Osteoblast (primary cell): ENCODE data around the gene ZDHHC9. TPM values are rescaled to one million over a fixed set of nuclear protein-coding genes. Genes with fewer than 3 reads are reported as not detected.

Experiments
- DNase-seq: peaks from one replicate; pipeline ENCODE4 v3.0.0; 2011; ENCODE audit warnings: low spot score, mixed read lengths; ENCODE audit not compliant: insufficient read length; ENCODE audit errors: missing footprints
- H2AFZ ChIP-seq: 2 replicates; pipeline ENCODE4 v1.6.0; 2011; ENCODE audit warnings: mild to moderate bottlenecking, low read length
- H3K27ac ChIP-seq: 2 replicates; pipeline ENCODE4 v1.5.1; 2011; ENCODE audit warnings: mild to moderate bottlenecking, low read depth, low read length, moderate library complexity
- H3K27me3 ChIP-seq: 2 replicates; pipeline ENCODE4 v1.6.0; 2012; ENCODE audit warnings: mild to moderate bottlenecking, control low read depth, inconsistent platforms, low read length, moderate library complexity; ENCODE audit not compliant: insufficient read depth
- H3K36me3 ChIP-seq: 2 replicates; pipeline ENCODE4 v1.5.1; 2011; ENCODE audit warnings: mild to moderate bottlenecking, low read length, control low read depth, moderate library complexity; ENCODE audit not compliant: insufficient read depth
- H3K4me1 ChIP-seq: 2 replicates; pipeline ENCODE4 v1.5.1; 2011; ENCODE audit warnings: mild to moderate bottlenecking, low read length, control low read depth, moderate library complexity; ENCODE audit not compliant: insufficient read depth
- H3K4me2 ChIP-seq: 2 replicates; pipeline ENCODE4 v1.6.0; 2011; ENCODE audit warnings: mild to moderate bottlenecking, low read length; ENCODE audit not compliant: insufficient read depth
- H3K4me3 ChIP-seq: fragments of 200-600 bp; sonication (generic); 3 replicates; pipeline ENCODE4 v1.5.1; 2012; ENCODE audit warnings: mild to moderate bottlenecking, low read length, inconsistent platforms; ENCODE audit not compliant: insufficient read depth
- H3K79me2 ChIP-seq: 2 replicates; pipeline ENCODE4 v1.6.0; 2012; ENCODE audit warnings: mild to moderate bottlenecking, low read length, control low read depth, inconsistent platforms; ENCODE audit not compliant: insufficient read depth
- H3K9me3 ChIP-seq: 2 replicates; pipeline ENCODE4 v1.5.1; 2011; ENCODE audit warnings: low read depth, low read length, control low read depth
- H4K20me1 ChIP-seq: 2 replicates; pipeline ENCODE4 v1.6.0; 2012; ENCODE audit warnings: mild to moderate bottlenecking, low read length, control low read depth; ENCODE audit not compliant: insufficient read depth
- total RNA-seq: library from RNA; depleted of rRNA; stranded (reverse); fragments of >200 nt; gene quantifications from 2 replicates; pipeline ENCODE4 v1.2.3, GENCODE V29; 2012
- TF ChIP-seq, protein P1 (sequence below): IDR thresholded peaks from 2 replicates; pipeline ENCODE4 v1.5.1; 2011; ENCODE audit warnings: mild to moderate bottlenecking, low read depth, low read length, moderate library complexity; ENCODE audit errors: extremely low read depth

The ZDHHC9 gene
- total RNA-seq, 1 donor: 28.2 TPM

DNA sequence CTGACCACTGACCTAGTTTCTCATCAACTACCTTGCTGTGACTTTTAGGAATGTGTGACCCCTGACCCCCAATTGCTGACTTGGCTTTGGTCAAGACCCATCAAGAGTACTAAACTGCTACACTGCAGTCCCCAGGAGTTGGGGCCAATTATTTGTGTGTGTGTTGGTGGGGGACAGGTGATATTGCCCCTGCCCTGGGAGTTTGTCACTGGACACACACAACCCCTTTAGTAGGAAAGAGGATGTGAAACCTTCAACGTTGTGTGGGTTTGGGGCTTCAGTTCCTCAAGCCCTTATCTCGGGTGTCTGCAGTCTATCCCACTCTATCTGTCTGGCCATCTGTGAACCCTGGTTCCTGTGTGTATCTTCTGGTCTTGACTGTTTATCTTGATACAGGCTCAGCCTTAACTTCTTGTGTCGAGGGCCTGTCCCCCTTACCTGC lies 57.5 kb downstream of the ZDHHC9 start:
- no peaks in the 10 kb centered on the region for H3K4me1 ChIP-seq
- H3K36me3 ChIP-seq: no peaks in the 10 kb centered on the region
- no peaks in the 10 kb centered on the region for H3K27me3 ChIP-seq

DNA sequence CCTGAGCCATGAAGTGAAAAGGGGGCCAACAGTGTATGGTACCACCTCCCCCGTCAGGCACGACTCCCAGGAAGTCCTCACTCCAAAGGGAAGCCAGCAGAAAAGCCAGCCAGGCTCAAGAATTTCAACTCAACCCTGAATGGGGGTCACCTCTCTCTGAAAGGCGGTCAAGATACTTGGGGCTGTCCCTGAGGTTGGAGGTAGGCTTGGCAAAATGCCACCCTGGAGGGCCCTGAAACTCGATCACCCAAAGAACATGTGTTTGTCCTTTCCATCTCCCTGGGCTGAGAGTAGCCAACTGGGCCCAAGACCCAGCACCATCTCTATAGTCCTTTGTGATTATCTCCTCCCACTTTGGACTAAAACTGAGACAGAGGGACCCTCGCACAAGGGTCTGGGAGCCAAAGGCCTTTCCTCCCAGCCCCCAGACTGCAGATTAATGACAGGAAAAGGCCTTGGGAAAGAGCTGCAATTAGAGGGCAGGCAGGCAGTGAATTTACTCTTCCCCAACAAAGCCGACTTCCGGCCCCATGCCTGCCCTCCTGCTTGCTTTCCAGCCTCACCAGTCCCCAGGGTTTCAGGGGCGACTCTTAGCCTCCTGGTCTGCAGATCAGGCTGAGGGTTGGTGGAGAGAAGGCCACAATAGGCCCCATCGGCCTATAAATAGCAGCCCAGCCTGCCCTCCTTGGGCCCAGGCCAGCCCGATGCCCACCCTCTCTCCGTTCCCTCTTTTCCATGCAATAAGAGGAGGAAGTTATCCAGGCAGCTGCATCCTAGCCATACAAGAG lies 58.3 kb downstream of the ZDHHC9 start:
- TF ChIP-seq, protein P1, sequence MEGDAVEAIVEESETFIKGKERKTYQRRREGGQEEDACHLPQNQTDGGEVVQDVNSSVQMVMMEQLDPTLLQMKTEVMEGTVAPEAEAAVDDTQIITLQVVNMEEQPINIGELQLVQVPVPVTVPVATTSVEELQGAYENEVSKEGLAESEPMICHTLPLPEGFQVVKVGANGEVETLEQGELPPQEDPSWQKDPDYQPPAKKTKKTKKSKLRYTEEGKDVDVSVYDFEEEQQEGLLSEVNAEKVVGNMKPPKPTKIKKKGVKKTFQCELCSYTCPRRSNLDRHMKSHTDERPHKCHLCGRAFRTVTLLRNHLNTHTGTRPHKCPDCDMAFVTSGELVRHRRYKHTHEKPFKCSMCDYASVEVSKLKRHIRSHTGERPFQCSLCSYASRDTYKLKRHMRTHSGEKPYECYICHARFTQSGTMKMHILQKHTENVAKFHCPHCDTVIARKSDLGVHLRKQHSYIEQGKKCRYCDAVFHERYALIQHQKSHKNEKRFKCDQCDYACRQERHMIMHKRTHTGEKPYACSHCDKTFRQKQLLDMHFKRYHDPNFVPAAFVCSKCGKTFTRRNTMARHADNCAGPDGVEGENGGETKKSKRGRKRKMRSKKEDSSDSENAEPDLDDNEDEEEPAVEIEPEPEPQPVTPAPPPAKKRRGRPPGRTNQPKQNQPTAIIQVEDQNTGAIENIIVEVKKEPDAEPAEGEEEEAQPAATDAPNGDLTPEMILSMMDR: no peak
- H3K27me3 ChIP-seq: no peaks in the 10 kb centered on the region
- H4K20me1 ChIP-seq: no peaks in the 10 kb centered on the region
- no peaks in the 10 kb centered on the region for H3K4me1 ChIP-seq
- H3K4me2 ChIP-seq: no peak overlapping the region
- DNase-seq: peak; percentile 36
- no peak overlapping the region for H2AFZ ChIP-seq
- H3K36me3 ChIP-seq: no peaks in the 10 kb centered on the region
- no peak overlapping the region for H3K4me3 ChIP-seq
- no peaks in the 10 kb centered on the region for H3K9me3 ChIP-seq
- no peak overlapping the region for H3K27ac ChIP-seq
- no peaks in the 10 kb centered on the region for H3K79me2 ChIP-seq

More for the DNA sequence above, 57.5 kb downstream of the ZDHHC9 start:
- H3K79me2 ChIP-seq: no peaks in the 10 kb centered on the region
- TF ChIP-seq, protein P1: no peak
- no peak overlapping the region for H3K27ac ChIP-seq
- no peaks in the 10 kb centered on the region for H3K9me3 ChIP-seq
- DNase-seq: peak; percentile 32
- H3K4me2 ChIP-seq: no peak overlapping the region
- H4K20me1 ChIP-seq: no peaks in the 10 kb centered on the region
- no peak overlapping the region for H2AFZ ChIP-seq
- H3K4me3 ChIP-seq: no peak overlapping the region

DNA sequence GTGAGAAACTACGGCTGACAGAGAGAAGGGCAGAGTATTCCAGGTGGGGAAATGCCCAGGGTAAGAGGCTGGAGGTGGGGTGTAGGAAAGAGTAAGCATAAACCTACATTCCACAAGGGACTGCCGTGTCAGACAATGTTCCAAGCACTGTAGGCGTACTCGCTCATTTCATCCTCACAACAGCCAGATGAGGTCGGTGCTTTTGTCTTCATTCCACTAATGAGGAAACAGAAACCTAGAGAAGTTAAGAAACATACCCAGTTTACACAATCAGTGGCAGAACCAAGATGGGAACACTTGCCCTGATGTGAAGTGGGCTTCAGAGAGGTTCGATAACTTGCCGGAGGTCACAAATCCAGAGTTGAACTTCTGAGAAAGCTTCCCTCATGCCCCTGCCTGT lies 59.3 kb downstream of the ZDHHC9 start:
- TF ChIP-seq, protein P1: no peak
- Histone ChIP-seq H3K27me3 (no peaks in the 10 kb centered on the region), H3K4me1 (no peaks in the 10 kb centered on the region), H3K4me2 (no peak overlapping the region), H4K20me1 (no peaks in the 10 kb centered on the region), H3K9me3 (no peaks in the 10 kb centered on the region), H3K79me2 (no peaks in the 10 kb centered on the region), H3K27ac (no peak overlapping the region), H2AFZ (no peak overlapping the region), H3K4me3 (no peak overlapping the region), H3K36me3 (no peaks in the 10 kb centered on the region)
- no peak for DNase-seq

DNA sequence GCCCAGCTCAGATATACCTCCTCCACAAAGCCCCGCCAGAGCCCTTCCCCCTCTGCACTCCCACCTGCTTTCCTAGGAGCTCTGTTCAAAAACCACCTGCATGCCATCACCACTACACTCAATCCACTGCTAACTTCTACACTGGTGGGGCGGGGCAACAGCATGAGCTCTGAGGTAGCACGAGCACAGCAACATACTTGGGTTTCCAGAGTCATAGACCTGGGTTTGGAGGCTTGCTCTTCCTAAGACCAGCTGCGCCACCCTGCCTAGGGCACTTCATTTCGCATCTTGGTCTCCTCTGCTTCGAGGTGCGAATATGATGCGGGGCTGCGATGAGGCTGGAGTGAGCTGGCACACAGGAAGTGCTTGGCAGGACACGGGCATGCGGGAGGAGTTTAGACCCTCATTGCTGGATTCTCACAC lies 60.4 kb downstream of the ZDHHC9 start:
- no peak overlapping the region for H3K27ac ChIP-seq
- H3K36me3 ChIP-seq: no peaks in the 10 kb centered on the region
- no peak for DNase-seq
- H3K4me3 ChIP-seq: no peak overlapping the region
- no peaks in the 10 kb centered on the region for H3K4me1 ChIP-seq
- no peaks in the 10 kb centered on the region for H3K79me2 ChIP-seq
- H3K27me3 ChIP-seq: no peaks in the 10 kb centered on the region
- H3K4me2 ChIP-seq: no peak overlapping the region
- H4K20me1 ChIP-seq: no peaks in the 10 kb centered on the region
- TF ChIP-seq, protein P1: no peak
- no peak overlapping the region for H2AFZ ChIP-seq
- no peaks in the 10 kb centered on the region for H3K9me3 ChIP-seq
